ENCODE results near the gene ARHGAP8.

The ARHGAP8 gene

GRCh38 chr22:44825310-44826150 is 73.2 kb downstream of the ARHGAP8 start:
- H3K27me3 Mint-ChIP-seq = peaks cover 7% of the 10 kb centered on the region
- H3K36me3 Mint-ChIP-seq (ENCODE audit: low read depth) = no peaks in the 10 kb centered on the region
- no peak overlapping the region for H3K4me3 Mint-ChIP-seq
- no peaks in the 10 kb centered on the region for H3K9me3 Mint-ChIP-seq
- no peak overlapping the region for H3K27ac Mint-ChIP-seq
- H3K4me1 Mint-ChIP-seq (ENCODE audit: low read depth) = no peaks in the 10 kb centered on the region

GRCh38 chr22:44827666-44828190 is 75.4 kb downstream of the ARHGAP8 start:
- peaks cover 7% of the 10 kb centered on the region for H3K27me3 Mint-ChIP-seq
- no peak overlapping the region for H3K27ac Mint-ChIP-seq
- no peaks in the 10 kb centered on the region for H3K36me3 Mint-ChIP-seq (ENCODE audit: low read depth)
- H3K9me3 Mint-ChIP-seq = no peaks in the 10 kb centered on the region
- H3K4me3 Mint-ChIP-seq = no peak overlapping the region
- no peaks in the 10 kb centered on the region for H3K4me1 Mint-ChIP-seq (ENCODE audit: low read depth)

- no peak overlapping the region for H3K4me3 Mint-ChIP-seq
- H3K9me3 Mint-ChIP-seq = no peaks in the 10 kb centered on the region
- no peaks in the 10 kb centered on the region for H3K4me1 Mint-ChIP-seq (ENCODE audit: low read depth)
- no peak overlapping the region for H3K27ac Mint-ChIP-seq
- H3K36me3 Mint-ChIP-seq (ENCODE audit: low read depth) = no peaks in the 10 kb centered on the region
- H3K27me3 Mint-ChIP-seq = peaks cover 7% of the 10 kb centered on the region
These were observed 75.8 kb downstream of the ARHGAP8 start for GRCh38 chr22:44828193-44828592.

GRCh38 chr22:44831885-44832284 is 79.5 kb downstream of the ARHGAP8 start:
- Mint-ChIP-seq H3K27ac (no peak overlapping the region), H3K36me3 (ENCODE audit: low read depth) (no peaks in the 10 kb centered on the region), H3K27me3 (peaks cover 25% of the 10 kb centered on the region), H3K4me1 (ENCODE audit: low read depth) (no peaks in the 10 kb centered on the region), H3K9me3 (peaks cover 6% of the 10 kb centered on the region), H3K4me3 (no peak overlapping the region)

- no peaks in the 10 kb centered on the region for H3K36me3 Mint-ChIP-seq (ENCODE audit: low read depth)
- H3K27me3 Mint-ChIP-seq = peaks cover 20% of the 10 kb centered on the region
- peaks cover 6% of the 10 kb centered on the region for H3K9me3 Mint-ChIP-seq
- H3K4me3 Mint-ChIP-seq = no peak overlapping the region
- no peak overlapping the region for H3K27ac Mint-ChIP-seq
- no peaks in the 10 kb centered on the region for H3K4me1 Mint-ChIP-seq (ENCODE audit: low read depth)
These were observed 81.7 kb downstream of the ARHGAP8 start for GRCh38 chr22:44834065-44834464.

GRCh38 chr22:44837481-44837880 is 85.1 kb downstream of the ARHGAP8 start:
- no peak overlapping the region for H3K27ac Mint-ChIP-seq
- H3K4me1 Mint-ChIP-seq (ENCODE audit: low read depth) = no peaks in the 10 kb centered on the region
- H3K36me3 Mint-ChIP-seq (ENCODE audit: low read depth) = no peaks in the 10 kb centered on the region
- H3K9me3 Mint-ChIP-seq = peaks cover 6% of the 10 kb centered on the region
- peaks cover 20% of the 10 kb centered on the region for H3K27me3 Mint-ChIP-seq
- H3K4me3 Mint-ChIP-seq = no peak overlapping the region

GRCh38 chr22:44838316-44839016 is 86.1 kb downstream of the ARHGAP8 start:
- Mint-ChIP-seq H3K4me1 (ENCODE audit: low read depth) (no peaks in the 10 kb centered on the region), H3K27me3 (peaks cover 20% of the 10 kb centered on the region), H3K27ac (no peak overlapping the region), H3K36me3 (ENCODE audit: low read depth) (no peaks in the 10 kb centered on the region), H3K4me3 (no peak overlapping the region), H3K9me3 (peaks cover 6% of the 10 kb centered on the region)

- Mint-ChIP-seq H3K27ac (no peak overlapping the region), H3K27me3 (peaks cover 14% of the 10 kb centered on the region), H3K4me3 (no peak overlapping the region), H3K36me3 (ENCODE audit: low read depth) (no peaks in the 10 kb centered on the region), H3K9me3 (peaks cover 6% of the 10 kb centered on the region), H3K4me1 (ENCODE audit: low read depth) (no peaks in the 10 kb centered on the region)
These were observed 86.7 kb downstream of the ARHGAP8 start for GRCh38 chr22:44839061-44839460.

GRCh38 chr22:44839721-44840120 is 87.3 kb downstream of the ARHGAP8 start:
- Mint-ChIP-seq H3K4me3 (no peak overlapping the region), H3K9me3 (peaks cover 5% of the 10 kb centered on the region), H3K36me3 (ENCODE audit: low read depth) (no peaks in the 10 kb centered on the region), H3K27ac (no peak overlapping the region), H3K4me1 (ENCODE audit: low read depth) (no peaks in the 10 kb centered on the region), H3K27me3 (peaks cover 9% of the 10 kb centered on the region)

- Mint-ChIP-seq H3K27ac (no peak overlapping the region), H3K4me3 (no peak overlapping the region), H3K27me3 (peaks cover 7% of the 10 kb centered on the region), H3K9me3 (peaks cover 6% of the 10 kb centered on the region), H3K36me3 (ENCODE audit: low read depth) (no peaks in the 10 kb centered on the region), H3K4me1 (ENCODE audit: low read depth) (no peaks in the 10 kb centered on the region)
These were observed 88.4 kb downstream of the ARHGAP8 start for GRCh38 chr22:44840611-44841322.

GRCh38 chr22:44842417-44842816 is 90.0 kb downstream of the ARHGAP8 start:
- peaks cover 4% of the 10 kb centered on the region for H3K27me3 Mint-ChIP-seq
- peaks cover 6% of the 10 kb centered on the region for H3K9me3 Mint-ChIP-seq
- no peaks in the 10 kb centered on the region for H3K4me1 Mint-ChIP-seq (ENCODE audit: low read depth)
- H3K27ac Mint-ChIP-seq = no peak overlapping the region
- no peaks in the 10 kb centered on the region for H3K36me3 Mint-ChIP-seq (ENCODE audit: low read depth)
- no peak overlapping the region for H3K4me3 Mint-ChIP-seq

GRCh38 chr22:44845191-44845590 is 92.8 kb downstream of the ARHGAP8 start:
- H3K27ac Mint-ChIP-seq = no peak overlapping the region
- H3K36me3 Mint-ChIP-seq (ENCODE audit: low read depth) = no peaks in the 10 kb centered on the region
- peaks cover 6% of the 10 kb centered on the region for H3K9me3 Mint-ChIP-seq
- H3K27me3 Mint-ChIP-seq = peaks cover 4% of the 10 kb centered on the region
- H3K4me1 Mint-ChIP-seq (ENCODE audit: low read depth) = no peaks in the 10 kb centered on the region
- no peak overlapping the region for H3K4me3 Mint-ChIP-seq

- Mint-ChIP-seq H3K36me3 (ENCODE audit: low read depth) (no peaks in the 10 kb centered on the region), H3K27me3 (peaks cover 4% of the 10 kb centered on the region), H3K4me1 (ENCODE audit: low read depth) (no peaks in the 10 kb centered on the region), H3K9me3 (peaks cover 6% of the 10 kb centered on the region), H3K27ac (no peak overlapping the region), H3K4me3 (no peak overlapping the region)
These were observed 93.7 kb downstream of the ARHGAP8 start for GRCh38 chr22:44845796-44846720.

- peaks cover 6% of the 10 kb centered on the region for H3K9me3 Mint-ChIP-seq
- H3K27ac Mint-ChIP-seq = no peak overlapping the region
- H3K4me1 Mint-ChIP-seq (ENCODE audit: low read depth) = no peaks in the 10 kb centered on the region
- no peaks in the 10 kb centered on the region for H3K36me3 Mint-ChIP-seq (ENCODE audit: low read depth)
- H3K27me3 Mint-ChIP-seq = peaks cover 4% of the 10 kb centered on the region
- H3K4me3 Mint-ChIP-seq = no peak overlapping the region
These were observed 94.4 kb downstream of the ARHGAP8 start for GRCh38 chr22:44846726-44847275.
